ENCODE results near the gene DUS4L.

DUS4L gene

DNA sequence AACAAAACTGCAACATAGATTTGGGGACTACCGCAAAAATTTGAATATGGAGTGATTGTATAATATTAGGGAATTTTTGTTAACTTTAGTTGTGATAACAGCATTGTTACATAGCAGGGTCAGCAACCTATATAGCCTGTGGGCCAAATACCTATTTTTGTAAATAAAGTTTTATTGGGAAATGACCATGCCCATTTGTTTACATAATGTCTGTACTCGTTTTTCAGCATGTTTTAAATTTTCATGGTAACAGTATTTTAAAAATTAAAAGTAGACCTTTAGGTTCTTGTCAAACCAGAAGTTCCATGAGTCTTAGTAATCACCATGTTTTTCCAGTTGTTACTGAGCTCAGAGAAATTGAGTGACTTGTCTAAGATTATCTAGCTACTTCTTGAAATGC lies 20.9 kb downstream of the DUS4L start:
- H3K27ac ChIP-seq (ENCODE audit: low read depth, low read length) = no peak overlapping the region
- peaks cover 6% of the 10 kb centered on the region for H3K4me1 ChIP-seq (ENCODE audit: control insufficient read depth, insufficient read depth, low read length)
- no peak overlapping the region for H3K4me3 ChIP-seq (ENCODE audit: low read length)
- no peaks in the 10 kb centered on the region for H3K27me3 ChIP-seq (ENCODE audit: control insufficient read depth, insufficient read depth, low read length)
- peaks cover 4% of the 10 kb centered on the region for H3K36me3 ChIP-seq (ENCODE audit: control insufficient read depth, insufficient read depth, low read length)
- H3K9ac ChIP-seq (ENCODE audit: low read length) = no peak overlapping the region

DNA sequence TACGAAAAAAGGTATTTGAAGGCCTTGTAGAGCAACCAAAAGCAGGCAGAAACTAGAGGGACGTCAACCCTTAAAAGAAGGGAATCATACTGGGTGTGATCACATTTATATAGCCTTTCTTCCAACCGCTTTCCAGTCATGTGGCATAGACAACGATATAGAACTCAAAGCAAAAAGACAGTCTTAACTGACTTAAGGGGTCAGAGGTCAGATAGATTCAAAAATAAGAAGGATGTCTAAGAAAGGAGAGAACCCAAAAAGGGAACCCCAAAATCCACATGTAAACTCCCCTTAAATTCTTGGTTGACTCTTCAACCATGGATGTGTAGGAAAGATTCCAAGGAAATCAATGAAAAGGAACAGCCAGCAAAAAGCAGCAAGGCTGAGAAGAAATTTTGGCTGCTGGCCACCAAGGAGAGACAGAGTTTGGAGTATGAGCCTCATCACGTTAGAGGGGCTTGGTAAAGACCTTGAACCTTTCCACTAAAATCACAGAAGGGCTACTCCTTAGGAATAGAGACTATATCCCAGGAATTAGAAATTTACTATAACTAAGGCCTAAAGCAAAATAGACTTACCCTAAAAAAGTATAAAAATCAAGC lies 24.9 kb downstream of the DUS4L start:
- Histone ChIP-seq H3K4me3 (ENCODE audit: low read length) (no peak overlapping the region), H3K27me3 (ENCODE audit: control insufficient read depth, insufficient read depth, low read length) (no peaks in the 10 kb centered on the region), H3K9ac (ENCODE audit: low read length) (no peak overlapping the region), H3K36me3 (ENCODE audit: control insufficient read depth, insufficient read depth, low read length) (peaks cover 4% of the 10 kb centered on the region), H3K4me1 (ENCODE audit: control insufficient read depth, insufficient read depth, low read length) (peaks cover 8% of the 10 kb centered on the region), H3K27ac (ENCODE audit: low read depth, low read length) (no peak overlapping the region)

DNA sequence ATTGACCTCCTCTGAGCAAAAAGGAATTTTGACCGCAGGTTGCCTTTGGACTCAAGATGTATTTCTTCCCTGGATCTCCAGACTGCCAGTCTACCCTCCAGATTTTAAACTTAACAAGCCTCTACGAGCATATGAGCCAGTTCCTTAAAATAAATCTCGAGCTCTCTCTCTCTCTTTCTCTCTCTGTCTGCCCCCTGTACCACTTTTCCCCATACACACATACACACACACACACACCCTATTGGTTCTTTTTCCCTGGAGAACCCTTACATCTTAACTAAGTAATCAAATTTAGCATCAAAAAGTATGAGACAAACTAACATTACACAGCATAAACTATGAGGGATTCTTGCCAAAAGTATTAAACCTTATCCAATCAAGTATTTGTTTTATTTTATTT lies 27.6 kb downstream of the DUS4L start:
- peaks cover 14% of the 10 kb centered on the region for H3K4me1 ChIP-seq (ENCODE audit: control insufficient read depth, insufficient read depth, low read length)
- H3K9ac ChIP-seq (ENCODE audit: low read length) = no peak overlapping the region
- peak overlapping the region; percentile 51 for H3K27ac ChIP-seq (ENCODE audit: low read depth, low read length)
- H3K27me3 ChIP-seq (ENCODE audit: control insufficient read depth, insufficient read depth, low read length) = no peaks in the 10 kb centered on the region
- H3K4me3 ChIP-seq (ENCODE audit: low read length) = no peak overlapping the region
- H3K36me3 ChIP-seq (ENCODE audit: control insufficient read depth, insufficient read depth, low read length) = peaks cover 6% of the 10 kb centered on the region

DNA sequence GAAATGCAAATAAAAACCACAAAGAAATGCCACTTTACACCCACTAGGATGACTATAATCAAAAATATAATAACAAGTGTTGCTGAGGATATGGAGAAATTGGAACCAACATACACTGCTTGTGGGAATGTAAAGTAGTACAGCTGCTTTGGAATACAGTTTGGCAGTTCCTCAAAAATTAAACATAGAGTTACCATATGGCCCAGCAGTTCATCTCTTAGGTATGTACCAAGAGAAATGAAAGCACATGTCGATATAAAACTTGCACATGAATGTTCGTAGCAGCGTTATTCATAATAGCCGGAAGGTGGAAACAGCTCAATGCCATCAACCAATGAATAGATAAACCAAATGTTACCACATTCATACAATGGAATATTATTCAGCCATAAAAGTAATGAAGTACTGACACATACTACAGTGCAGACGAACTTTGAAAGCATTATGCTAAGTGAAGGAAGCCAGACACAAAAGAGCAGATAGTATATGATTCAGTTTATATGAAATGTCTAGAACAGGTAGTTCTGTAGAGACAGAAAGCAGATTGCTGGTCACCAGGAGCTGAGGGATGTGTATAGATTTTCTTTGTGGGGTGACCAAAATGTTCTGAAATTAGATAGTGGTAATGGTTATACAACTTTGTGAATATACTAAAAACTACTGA lies 28.7 kb downstream of the DUS4L start:
- Histone ChIP-seq H3K27me3 (ENCODE audit: control insufficient read depth, insufficient read depth, low read length) (no peaks in the 10 kb centered on the region), H3K36me3 (ENCODE audit: control insufficient read depth, insufficient read depth, low read length) (peaks cover 9% of the 10 kb centered on the region), H3K4me3 (ENCODE audit: low read length) (no peak overlapping the region), H3K4me1 (ENCODE audit: control insufficient read depth, insufficient read depth, low read length) (peaks cover 14% of the 10 kb centered on the region), H3K27ac (ENCODE audit: low read depth, low read length) (peak overlapping the region; percentile 4), H3K9ac (ENCODE audit: low read length) (no peak overlapping the region)

DNA sequence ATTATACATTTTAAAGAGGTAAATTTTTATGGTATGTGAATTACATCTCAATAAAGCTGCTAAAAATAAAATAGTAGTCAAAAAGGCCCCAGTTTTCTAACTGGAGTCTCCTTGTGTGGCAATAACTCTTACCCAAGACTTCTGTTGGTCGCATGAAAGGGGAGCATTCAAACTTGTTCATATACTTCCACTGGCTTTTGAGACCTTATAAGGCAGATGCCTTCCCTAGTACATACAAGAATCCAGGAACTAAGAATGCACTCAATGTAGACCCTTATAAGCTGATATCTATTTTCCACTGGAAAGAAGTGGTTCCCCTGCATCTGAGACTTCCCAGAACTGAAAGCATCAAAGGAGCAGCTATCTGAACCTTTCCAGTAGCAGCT lies 29.2 kb downstream of the DUS4L start:
- no peaks in the 10 kb centered on the region for H3K27me3 ChIP-seq (ENCODE audit: control insufficient read depth, insufficient read depth, low read length)
- H3K27ac ChIP-seq (ENCODE audit: low read depth, low read length) = peak overlapping the region; percentile 4
- H3K4me1 ChIP-seq (ENCODE audit: control insufficient read depth, insufficient read depth, low read length) = peaks cover 14% of the 10 kb centered on the region
- H3K36me3 ChIP-seq (ENCODE audit: control insufficient read depth, insufficient read depth, low read length) = peaks cover 9% of the 10 kb centered on the region
- no peak overlapping the region for H3K9ac ChIP-seq (ENCODE audit: low read length)
- no peak overlapping the region for H3K4me3 ChIP-seq (ENCODE audit: low read length)

DNA sequence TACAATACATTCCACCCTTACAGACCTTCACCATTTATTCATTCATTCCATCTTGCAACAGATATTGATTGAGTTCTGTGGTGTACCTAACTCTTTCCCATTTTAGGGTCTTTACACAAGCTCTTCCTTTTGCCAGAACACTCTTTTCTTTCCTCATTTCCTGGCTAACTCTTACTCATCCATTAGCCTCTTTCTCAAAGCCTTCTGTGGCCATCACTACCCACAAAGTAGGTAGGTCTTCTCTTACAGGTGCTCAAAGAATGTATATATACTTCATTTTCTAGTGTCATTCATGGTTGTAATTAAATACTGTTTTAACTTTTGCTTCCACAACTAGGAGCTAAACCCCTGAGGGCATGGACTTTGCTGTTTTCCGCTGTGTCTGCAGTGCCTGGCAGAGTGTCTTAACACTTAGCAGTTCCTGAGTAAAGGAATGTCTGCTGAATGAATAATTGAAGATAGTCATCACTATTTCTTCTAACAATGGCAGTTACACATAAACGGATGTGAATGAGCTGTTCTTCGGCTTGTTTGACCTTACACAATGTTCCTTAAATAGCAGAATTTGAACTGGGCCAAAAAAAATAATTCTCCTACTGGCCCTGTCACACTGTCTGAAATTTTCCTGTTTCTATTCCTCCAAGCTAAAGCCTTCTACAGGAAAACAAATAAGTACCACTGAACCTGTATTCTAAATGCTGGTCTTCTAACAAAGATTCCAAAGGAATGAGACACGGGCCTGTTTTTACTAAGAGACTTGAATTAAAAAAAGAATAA lies 31.4 kb downstream of the DUS4L start:
- peaks cover 14% of the 10 kb centered on the region for H3K4me1 ChIP-seq (ENCODE audit: control insufficient read depth, insufficient read depth, low read length)
- H3K9ac ChIP-seq (ENCODE audit: low read length) = no peak overlapping the region
- peak overlapping the region; percentile 60 for H3K27ac ChIP-seq (ENCODE audit: low read depth, low read length)
- no peaks in the 10 kb centered on the region for H3K27me3 ChIP-seq (ENCODE audit: control insufficient read depth, insufficient read depth, low read length)
- peaks cover 6% of the 10 kb centered on the region for H3K36me3 ChIP-seq (ENCODE audit: control insufficient read depth, insufficient read depth, low read length)
- H3K4me3 ChIP-seq (ENCODE audit: low read length) = no peak overlapping the region

DNA sequence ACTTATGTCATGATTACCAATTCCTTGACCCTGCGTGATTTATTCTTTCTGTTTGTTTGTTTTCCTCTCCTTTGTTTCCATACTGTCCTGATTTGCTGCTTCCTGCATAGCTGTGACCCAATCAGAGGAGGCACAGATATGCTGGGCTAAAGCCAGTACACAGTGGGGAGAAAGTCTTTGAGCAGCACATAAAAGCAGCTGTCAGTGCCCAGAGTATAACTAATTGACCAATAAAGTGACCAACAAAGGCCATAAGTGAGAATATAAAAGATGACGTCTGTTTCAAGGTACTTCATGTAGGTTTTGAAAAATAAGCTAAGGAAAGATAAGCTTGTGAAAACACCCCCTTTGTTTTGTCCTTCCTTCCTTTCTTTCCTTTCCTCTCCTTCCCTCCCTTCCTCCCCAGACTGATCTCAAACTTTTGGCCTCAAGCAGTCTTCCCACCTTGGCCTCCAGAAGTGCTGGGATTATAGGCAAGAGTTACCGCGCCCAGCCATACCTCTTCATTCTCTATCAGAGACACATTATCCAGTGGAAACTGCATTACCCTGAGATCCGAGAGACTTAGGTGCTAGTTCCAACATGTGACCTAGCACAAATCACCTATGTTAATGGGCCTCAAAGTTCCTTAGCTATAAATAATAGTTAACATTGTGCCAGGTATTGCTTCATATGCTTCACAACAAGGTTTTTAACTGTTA lies 33.3 kb downstream of the DUS4L start:
- Histone ChIP-seq H3K36me3 (ENCODE audit: control insufficient read depth, insufficient read depth, low read length) (peaks cover 8% of the 10 kb centered on the region), H3K27ac (ENCODE audit: low read depth, low read length) (no peak overlapping the region), H3K4me1 (ENCODE audit: control insufficient read depth, insufficient read depth, low read length) (peaks cover 10% of the 10 kb centered on the region), H3K9ac (ENCODE audit: low read length) (no peak overlapping the region), H3K27me3 (ENCODE audit: control insufficient read depth, insufficient read depth, low read length) (no peaks in the 10 kb centered on the region), H3K4me3 (ENCODE audit: low read length) (no peak overlapping the region)

DNA sequence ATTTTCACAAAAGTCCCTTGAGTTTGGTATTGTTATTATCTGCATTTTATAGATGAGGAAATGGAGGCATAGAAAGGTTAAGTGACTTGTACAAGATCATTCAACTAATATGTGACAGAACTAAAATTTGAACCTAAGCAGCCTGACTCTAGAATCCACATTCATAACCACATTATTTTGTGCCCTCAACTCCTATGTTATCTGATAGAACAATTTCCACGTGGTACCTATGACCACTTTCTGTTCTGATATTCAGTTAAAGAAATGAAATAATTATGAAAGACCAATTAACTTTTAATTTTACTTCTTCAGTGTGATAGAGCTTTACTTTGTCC lies 33.8 kb downstream of the DUS4L start:
- H3K36me3 ChIP-seq (ENCODE audit: control insufficient read depth, insufficient read depth, low read length) = peaks cover 8% of the 10 kb centered on the region
- no peaks in the 10 kb centered on the region for H3K27me3 ChIP-seq (ENCODE audit: control insufficient read depth, insufficient read depth, low read length)
- H3K27ac ChIP-seq (ENCODE audit: low read depth, low read length) = no peak overlapping the region
- no peak overlapping the region for H3K9ac ChIP-seq (ENCODE audit: low read length)
- no peak overlapping the region for H3K4me3 ChIP-seq (ENCODE audit: low read length)
- peaks cover 10% of the 10 kb centered on the region for H3K4me1 ChIP-seq (ENCODE audit: control insufficient read depth, insufficient read depth, low read length)

DNA sequence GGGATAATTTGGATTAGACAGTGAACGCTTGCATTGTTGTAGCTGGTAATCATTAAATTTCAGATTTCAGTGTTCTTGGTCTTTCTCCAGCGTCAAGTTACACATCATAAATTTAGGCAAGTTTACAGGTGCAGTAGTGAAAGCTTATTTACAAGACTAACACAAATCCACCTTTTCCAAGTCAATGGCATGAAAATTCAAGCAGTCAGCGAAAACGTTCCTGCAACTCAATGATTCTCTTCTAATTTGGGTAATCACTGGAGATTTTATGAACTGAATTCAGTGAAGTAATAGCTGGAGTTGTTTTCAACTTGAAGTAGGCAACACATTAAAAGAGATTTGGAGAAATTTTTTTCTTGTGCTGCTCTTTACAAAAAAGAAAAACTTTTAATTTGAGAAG lies 34.2 kb downstream of the DUS4L start:
- Histone ChIP-seq H3K27me3 (ENCODE audit: control insufficient read depth, insufficient read depth, low read length) (no peaks in the 10 kb centered on the region), H3K4me3 (ENCODE audit: low read length) (no peak overlapping the region), H3K4me1 (ENCODE audit: control insufficient read depth, insufficient read depth, low read length) (peaks cover 9% of the 10 kb centered on the region), H3K27ac (ENCODE audit: low read depth, low read length) (no peak overlapping the region), H3K36me3 (ENCODE audit: control insufficient read depth, insufficient read depth, low read length) (peaks cover 8% of the 10 kb centered on the region), H3K9ac (ENCODE audit: low read length) (no peak overlapping the region)

DNA sequence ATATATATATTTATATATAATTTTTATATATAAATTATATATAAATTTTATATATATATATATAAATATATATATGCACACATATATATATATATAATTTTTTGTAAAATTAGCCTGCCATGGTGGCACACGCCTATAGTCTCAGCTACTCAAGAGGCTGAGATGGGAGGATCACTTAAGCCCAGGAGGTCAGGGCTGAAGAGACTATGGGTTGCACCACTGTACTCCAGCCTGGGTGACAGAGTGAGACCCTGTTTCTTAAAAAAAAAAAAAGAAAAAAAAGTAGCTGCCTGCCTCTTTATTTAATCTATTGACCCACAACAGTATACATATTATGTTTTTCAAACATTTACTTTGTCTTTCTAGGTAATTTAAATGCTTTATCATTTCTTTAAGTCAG lies 35.5 kb downstream of the DUS4L start:
- Histone ChIP-seq H3K27ac (ENCODE audit: low read depth, low read length) (no peak overlapping the region), H3K27me3 (ENCODE audit: control insufficient read depth, insufficient read depth, low read length) (no peaks in the 10 kb centered on the region), H3K4me1 (ENCODE audit: control insufficient read depth, insufficient read depth, low read length) (peaks cover 7% of the 10 kb centered on the region), H3K9ac (ENCODE audit: low read length) (no peak overlapping the region), H3K4me3 (ENCODE audit: low read length) (no peak overlapping the region), H3K36me3 (ENCODE audit: control insufficient read depth, insufficient read depth, low read length) (peaks cover 8% of the 10 kb centered on the region)

DNA sequence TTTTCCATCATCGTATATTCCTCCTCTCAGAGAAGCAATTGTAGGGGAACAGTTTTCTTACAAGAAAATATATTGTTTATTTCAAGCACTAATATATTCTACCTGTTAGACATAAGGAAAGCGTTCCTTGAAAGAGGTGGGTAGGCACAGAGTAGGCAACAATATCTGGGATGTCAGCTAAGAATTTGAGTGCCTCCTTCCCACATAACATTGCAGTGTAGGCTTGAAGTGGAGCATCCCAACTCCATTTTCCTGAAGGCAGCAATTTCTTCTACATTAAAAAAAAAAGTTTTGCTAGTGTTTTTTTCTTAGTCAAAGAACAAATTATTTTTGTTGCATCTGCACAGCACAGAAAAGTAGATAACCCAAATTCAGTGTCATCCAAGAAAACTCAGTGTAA lies 37.0 kb downstream of the DUS4L start:
- Histone ChIP-seq H3K9ac (ENCODE audit: low read length) (no peak overlapping the region), H3K36me3 (ENCODE audit: control insufficient read depth, insufficient read depth, low read length) (peaks cover 5% of the 10 kb centered on the region), H3K4me3 (ENCODE audit: low read length) (no peak overlapping the region), H3K4me1 (ENCODE audit: control insufficient read depth, insufficient read depth, low read length) (no peaks in the 10 kb centered on the region), H3K27ac (ENCODE audit: low read depth, low read length) (no peak overlapping the region), H3K27me3 (ENCODE audit: control insufficient read depth, insufficient read depth, low read length) (no peaks in the 10 kb centered on the region)

DNA sequence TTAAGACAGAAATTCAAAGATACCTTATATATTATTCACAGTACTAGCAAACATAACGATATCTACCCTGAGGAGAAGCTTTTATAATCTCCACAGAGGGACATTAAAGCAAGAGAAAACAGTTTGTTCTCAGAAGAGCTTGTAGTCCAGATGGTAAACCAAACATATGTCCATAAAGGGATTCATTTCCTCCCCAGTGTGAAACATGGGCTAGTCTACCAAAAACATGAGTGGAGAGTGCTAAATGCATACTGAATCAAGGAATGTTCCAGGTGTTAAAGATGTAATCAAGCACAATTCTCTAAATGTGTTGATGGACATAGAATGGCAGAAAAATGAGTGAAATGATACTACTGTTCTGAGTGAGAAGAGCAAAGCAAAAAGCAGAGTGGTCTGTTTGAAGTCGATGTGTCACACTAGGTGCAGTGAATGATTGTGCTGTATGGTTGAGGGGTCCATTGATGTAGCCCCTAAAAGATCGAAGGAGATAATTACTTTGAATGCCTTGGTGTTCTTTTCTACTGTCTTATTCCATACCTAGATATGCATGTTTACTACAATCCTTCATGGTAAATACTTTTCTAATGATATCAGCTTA lies 41.5 kb downstream of the DUS4L start:
- no peak overlapping the region for H3K27ac ChIP-seq (ENCODE audit: low read depth, low read length)
- H3K27me3 ChIP-seq (ENCODE audit: control insufficient read depth, insufficient read depth, low read length) = no peaks in the 10 kb centered on the region
- peaks cover under 1% of the 10 kb centered on the region for H3K36me3 ChIP-seq (ENCODE audit: control insufficient read depth, insufficient read depth, low read length)
- H3K9ac ChIP-seq (ENCODE audit: low read length) = no peak overlapping the region
- peaks cover 3% of the 10 kb centered on the region for H3K4me1 ChIP-seq (ENCODE audit: control insufficient read depth, insufficient read depth, low read length)
- no peak overlapping the region for H3K4me3 ChIP-seq (ENCODE audit: low read length)
